Nephron progenitor cell (in vitro differentiated cells): ENCODE results near the gene NDC80.
A peak's percentile ranks its signal among the peaks of the same experiment; 100 is the strongest.

Experiments
- DNase-seq: peaks from one replicate; pipeline ENCODE4 v3.0.0; 2021
- H3K27ac Mint-ChIP-seq: 2 replicates; pipeline ENCODE4 v1.8.0; 2021; ENCODE audit warnings: mild to moderate bottlenecking, moderate library complexity, mixed read lengths
- H3K27me3 Mint-ChIP-seq: 2 replicates; pipeline ENCODE4 v1.8.0; 2021; ENCODE audit warnings: mild to moderate bottlenecking, low read depth, mixed read lengths; ENCODE audit not compliant: poor library complexity
- H3K36me3 Mint-ChIP-seq: 2 replicates; pipeline ENCODE4 v1.8.0; 2021; ENCODE audit warnings: low read depth, mixed read lengths
- H3K4me1 Mint-ChIP-seq: 2 replicates; pipeline ENCODE4 v1.8.0; 2021; ENCODE audit warnings: mixed read lengths
- H3K4me3 Mint-ChIP-seq: 2 replicates; pipeline ENCODE4 v1.8.0; 2021; ENCODE audit warnings: mild to moderate bottlenecking, moderate library complexity, mixed read lengths
- H3K9me3 Mint-ChIP-seq: 2 replicates; pipeline ENCODE4 v1.8.0; 2021; ENCODE audit warnings: mild to moderate bottlenecking, moderate library complexity, mixed read lengths
- CTCF ChIP-seq: fragments of 200-600 bp; sonication (generic); IDR thresholded peaks from 2 replicates; pipeline ENCODE4 v1.5.0; 2021; ENCODE audit warnings: antibody characterized with exemption

Gene NDC80

GRCh38 chr18:2635586-2635985, 64.2 kb downstream of the NDC80 start:
- TF ChIP-seq CTCF, result no peak
- Mint-ChIP-seq H3K4me3 (no peak overlapping the region), H3K4me1 (no peaks in the 10 kb centered on the region), H3K27me3 (peaks cover 24% of the 10 kb centered on the region), H3K36me3 (no peaks in the 10 kb centered on the region), H3K27ac (no peak overlapping the region), H3K9me3 (peaks cover 24% of the 10 kb centered on the region)
- no peak for DNase-seq

GRCh38 chr18:2636126-2636631, 64.8 kb downstream of the NDC80 start:
- Mint-ChIP-seq H3K27me3 (peaks cover 24% of the 10 kb centered on the region), H3K4me1 (no peaks in the 10 kb centered on the region), H3K27ac (peak overlapping the region; percentile 21), H3K9me3 (peaks cover 24% of the 10 kb centered on the region), H3K4me3 (no peak overlapping the region), H3K36me3 (no peaks in the 10 kb centered on the region)
- TF ChIP-seq CTCF, result no peak
- no peak for DNase-seq

GRCh38 chr18:2641638-2642037, 70.3 kb downstream of the NDC80 start:
- TF ChIP-seq CTCF, result no peak

GRCh38 chr18:2642771-2643170, 71.4 kb downstream of the NDC80 start:
- DNase-seq, result no peak
- H3K27ac Mint-ChIP-seq, result no peak overlapping the region
- H3K36me3 Mint-ChIP-seq, result no peaks in the 10 kb centered on the region
- no peaks in the 10 kb centered on the region for H3K4me1 Mint-ChIP-seq
- peaks cover 15% of the 10 kb centered on the region for H3K27me3 Mint-ChIP-seq
- no peak for TF ChIP-seq CTCF
- H3K4me3 Mint-ChIP-seq, result no peak overlapping the region
- no peaks in the 10 kb centered on the region for H3K9me3 Mint-ChIP-seq

More at GRCh38 chr18:2641638-2642037, 70.3 kb downstream of the NDC80 start:
- no peaks in the 10 kb centered on the region for H3K4me1 Mint-ChIP-seq
- H3K9me3 Mint-ChIP-seq, result no peaks in the 10 kb centered on the region
- peaks cover 15% of the 10 kb centered on the region for H3K27me3 Mint-ChIP-seq
- DNase-seq, result no peak
- H3K36me3 Mint-ChIP-seq, result no peaks in the 10 kb centered on the region
- no peak overlapping the region for H3K27ac Mint-ChIP-seq
- no peak overlapping the region for H3K4me3 Mint-ChIP-seq

- peaks cover 7% of the 10 kb centered on the region for H3K27me3 Mint-ChIP-seq
- H3K4me3 Mint-ChIP-seq, result no peak overlapping the region
- TF ChIP-seq CTCF, result no peak
- no peak for DNase-seq
- no peaks in the 10 kb centered on the region for H3K4me1 Mint-ChIP-seq
- H3K9me3 Mint-ChIP-seq, result no peaks in the 10 kb centered on the region
- no peak overlapping the region for H3K27ac Mint-ChIP-seq
- no peaks in the 10 kb centered on the region for H3K36me3 Mint-ChIP-seq
These were observed 73.2 kb downstream of the NDC80 start for GRCh38 chr18:2644535-2644934.

- H3K27ac Mint-ChIP-seq, result no peak overlapping the region
- peaks cover 13% of the 10 kb centered on the region for H3K4me1 Mint-ChIP-seq
- no peaks in the 10 kb centered on the region for H3K36me3 Mint-ChIP-seq
- TF ChIP-seq CTCF, result no peak
- DNase-seq, result no peak
- H3K4me3 Mint-ChIP-seq, result no peak overlapping the region
- H3K9me3 Mint-ChIP-seq, result no peaks in the 10 kb centered on the region
- peaks cover 22% of the 10 kb centered on the region for H3K27me3 Mint-ChIP-seq
These were observed 80.6 kb downstream of the NDC80 start for GRCh38 chr18:2651981-2652380.
